ENCODE measurements around the gene SLC35F3.

The SLC35F3 gene

DNA sequence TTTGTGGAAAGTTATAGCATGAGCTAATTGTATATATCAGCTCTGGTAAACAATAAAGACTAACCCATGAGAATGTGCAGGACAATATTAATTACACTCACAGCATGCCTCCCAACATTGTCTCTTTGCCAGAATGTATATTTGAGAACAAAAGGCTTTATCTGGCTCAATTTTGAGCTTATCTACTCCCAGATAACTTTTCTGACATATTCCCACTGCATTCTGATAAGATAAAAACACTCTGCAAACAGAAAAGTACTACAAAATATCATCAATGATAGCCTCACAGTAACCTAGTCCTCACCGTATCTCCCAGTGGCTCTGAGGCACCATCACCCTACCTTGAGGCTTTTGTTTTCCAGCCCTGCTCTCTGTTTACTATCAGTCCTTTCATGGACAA, 188.6 kb downstream of the SLC35F3 start:
- TF ChIP-seq SIN3A (IDR thresholded peaks at IDR 0.05; ENCODE audit: borderline replicate concordance, insufficient read depth, low read length), result no peak
- TF ChIP-seq, protein P1, sequence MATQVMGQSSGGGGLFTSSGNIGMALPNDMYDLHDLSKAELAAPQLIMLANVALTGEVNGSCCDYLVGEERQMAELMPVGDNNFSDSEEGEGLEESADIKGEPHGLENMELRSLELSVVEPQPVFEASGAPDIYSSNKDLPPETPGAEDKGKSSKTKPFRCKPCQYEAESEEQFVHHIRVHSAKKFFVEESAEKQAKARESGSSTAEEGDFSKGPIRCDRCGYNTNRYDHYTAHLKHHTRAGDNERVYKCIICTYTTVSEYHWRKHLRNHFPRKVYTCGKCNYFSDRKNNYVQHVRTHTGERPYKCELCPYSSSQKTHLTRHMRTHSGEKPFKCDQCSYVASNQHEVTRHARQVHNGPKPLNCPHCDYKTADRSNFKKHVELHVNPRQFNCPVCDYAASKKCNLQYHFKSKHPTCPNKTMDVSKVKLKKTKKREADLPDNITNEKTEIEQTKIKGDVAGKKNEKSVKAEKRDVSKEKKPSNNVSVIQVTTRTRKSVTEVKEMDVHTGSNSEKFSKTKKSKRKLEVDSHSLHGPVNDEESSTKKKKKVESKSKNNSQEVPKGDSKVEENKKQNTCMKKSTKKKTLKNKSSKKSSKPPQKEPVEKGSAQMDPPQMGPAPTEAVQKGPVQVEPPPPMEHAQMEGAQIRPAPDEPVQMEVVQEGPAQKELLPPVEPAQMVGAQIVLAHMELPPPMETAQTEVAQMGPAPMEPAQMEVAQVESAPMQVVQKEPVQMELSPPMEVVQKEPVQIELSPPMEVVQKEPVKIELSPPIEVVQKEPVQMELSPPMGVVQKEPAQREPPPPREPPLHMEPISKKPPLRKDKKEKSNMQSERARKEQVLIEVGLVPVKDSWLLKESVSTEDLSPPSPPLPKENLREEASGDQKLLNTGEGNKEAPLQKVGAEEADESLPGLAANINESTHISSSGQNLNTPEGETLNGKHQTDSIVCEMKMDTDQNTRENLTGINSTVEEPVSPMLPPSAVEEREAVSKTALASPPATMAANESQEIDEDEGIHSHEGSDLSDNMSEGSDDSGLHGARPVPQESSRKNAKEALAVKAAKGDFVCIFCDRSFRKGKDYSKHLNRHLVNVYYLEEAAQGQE (IDR thresholded peaks at IDR 0.05; ENCODE audit: insufficient read depth in 1 of 2, low read depth in 2 of 2, low read length in 2 of 2), result no peak
- TF ChIP-seq FOXP2 (optimal IDR thresholded peaks at IDR 0.05; ENCODE audit: borderline replicate concordance, extremely low read depth, extremely low read length, insufficient read depth), result no peak
- no peak for TF ChIP-seq POLR2AphosphoS5 (IDR thresholded peaks at IDR 0.05; ENCODE audit: low read depth, low read length)
- TF ChIP-seq TAF1 (IDR thresholded peaks at IDR 0.05; ENCODE audit: borderline replicate concordance, insufficient read depth, low read length), result no peak

DNA sequence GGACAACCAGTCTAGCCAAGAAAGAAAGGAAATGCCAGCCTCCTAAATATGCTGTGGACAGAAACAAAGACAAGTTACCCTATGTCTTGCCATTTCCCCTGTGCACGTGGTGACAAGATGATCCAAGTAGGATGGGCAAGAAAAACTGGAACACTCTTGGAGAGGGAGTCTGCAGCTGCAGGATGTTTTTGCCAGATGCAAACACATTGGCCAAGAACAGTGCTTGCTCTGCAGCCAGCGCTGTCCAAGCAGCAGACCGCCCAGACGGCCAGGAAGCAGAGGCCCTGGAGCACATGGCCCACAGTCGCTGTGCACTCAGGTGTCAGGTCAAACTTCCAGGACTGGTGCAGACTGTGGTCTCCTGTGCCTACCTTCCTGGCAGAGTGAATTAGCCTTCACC, 189.3 kb downstream of the SLC35F3 start:
- TF ChIP-seq SIN3A (IDR thresholded peaks at IDR 0.05; ENCODE audit: borderline replicate concordance, insufficient read depth, low read length), result no peak

DNA sequence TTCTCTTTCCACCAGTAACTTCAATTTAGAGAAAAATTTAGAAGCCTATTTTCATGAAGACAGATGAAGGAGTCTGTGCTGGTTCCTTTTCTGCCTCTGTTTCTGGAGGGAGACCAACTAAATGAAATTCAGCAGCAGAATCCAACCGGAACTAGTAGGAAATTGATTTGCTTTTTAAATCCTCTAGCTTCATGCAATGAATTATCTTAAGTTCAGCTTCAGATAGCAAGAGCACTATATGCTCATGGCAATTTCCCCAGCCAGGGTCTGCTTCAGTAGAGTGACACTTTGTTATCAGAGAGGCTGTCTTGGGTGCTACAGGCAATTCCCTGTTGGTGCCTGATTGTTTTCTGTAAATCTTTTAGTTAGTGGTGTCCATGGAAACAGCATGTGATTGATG, 189.7 kb downstream of the SLC35F3 start:
- TF ChIP-seq POLR2AphosphoS5 (IDR thresholded peaks at IDR 0.05; ENCODE audit: low read depth, low read length), result no peak
- TF ChIP-seq TAF1 (IDR thresholded peaks at IDR 0.05; ENCODE audit: borderline replicate concordance, insufficient read depth, low read length), result no peak
- no peak for TF ChIP-seq SIN3A (IDR thresholded peaks at IDR 0.05; ENCODE audit: borderline replicate concordance, insufficient read depth, low read length)
- TF ChIP-seq, protein P1 (IDR thresholded peaks at IDR 0.05; ENCODE audit: insufficient read depth in 1 of 2, low read depth in 2 of 2, low read length in 2 of 2), result no peak
- no peak for TF ChIP-seq FOXP2 (optimal IDR thresholded peaks at IDR 0.05; ENCODE audit: borderline replicate concordance, extremely low read depth, extremely low read length, insufficient read depth)

DNA sequence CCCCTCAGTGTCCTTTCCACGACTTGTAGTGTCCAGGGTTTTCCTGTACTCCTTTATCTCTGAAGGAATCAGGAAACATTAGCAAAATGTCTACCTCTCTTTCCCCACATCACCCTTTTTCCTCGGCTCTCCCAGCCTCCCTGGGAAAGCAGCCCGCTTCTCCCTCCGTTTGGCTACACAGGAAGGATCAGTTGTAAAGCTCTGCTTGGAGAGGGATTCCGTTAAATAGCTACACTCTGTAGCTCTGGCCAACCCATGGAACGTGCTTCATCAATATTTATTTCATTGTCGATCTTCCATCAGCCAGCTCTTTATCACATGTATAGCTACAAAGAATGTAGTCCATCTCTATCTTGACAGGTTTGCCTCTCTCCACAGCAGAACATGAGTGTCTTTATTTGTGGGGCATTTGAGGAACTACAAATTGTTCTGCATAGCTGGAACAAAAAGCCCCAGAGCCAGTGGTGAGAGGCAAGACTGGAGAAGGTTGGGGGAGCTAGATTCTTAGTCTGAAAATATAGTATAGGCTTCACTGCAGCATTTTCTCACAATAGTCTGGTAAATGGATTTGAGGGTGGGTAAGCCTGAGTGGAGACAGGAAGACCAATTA, 191.8 kb downstream of the SLC35F3 start:
- TF ChIP-seq FOXP2 (optimal IDR thresholded peaks at IDR 0.05; ENCODE audit: borderline replicate concordance, extremely low read depth, extremely low read length, insufficient read depth), result no peak
- TF ChIP-seq POLR2AphosphoS5 (IDR thresholded peaks at IDR 0.05; ENCODE audit: low read depth, low read length), result no peak
- TF ChIP-seq TAF1 (IDR thresholded peaks at IDR 0.05; ENCODE audit: borderline replicate concordance, insufficient read depth, low read length), result no peak
- TF ChIP-seq SIN3A (IDR thresholded peaks at IDR 0.05; ENCODE audit: borderline replicate concordance, insufficient read depth, low read length), result no peak
- TF ChIP-seq, protein P1 (IDR thresholded peaks at IDR 0.05; ENCODE audit: insufficient read depth in 1 of 2, low read depth in 2 of 2, low read length in 2 of 2), result no peak

DNA sequence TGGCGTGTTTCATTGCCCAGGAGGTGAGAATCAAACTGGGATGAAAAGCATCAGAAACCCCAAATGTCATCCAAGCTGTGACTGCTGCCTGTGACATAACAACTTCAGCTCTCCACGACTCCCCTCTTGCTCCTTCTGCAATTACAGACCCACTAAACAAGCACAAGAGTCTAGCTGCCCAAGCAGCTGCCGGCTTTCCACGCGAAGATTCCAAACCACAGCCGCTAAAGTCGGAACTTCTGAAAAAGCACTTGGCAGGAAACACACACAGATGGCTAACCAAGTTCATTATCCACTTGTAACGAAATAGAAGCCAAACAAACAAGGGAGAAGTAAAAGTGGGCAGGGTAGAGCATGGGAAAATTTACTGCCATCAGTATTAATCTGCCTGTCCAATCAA, 198.1 kb downstream of the SLC35F3 start:
- TF ChIP-seq SIN3A (IDR thresholded peaks at IDR 0.05; ENCODE audit: borderline replicate concordance, insufficient read depth, low read length) (no peak), POLR2AphosphoS5 (IDR thresholded peaks at IDR 0.05; ENCODE audit: low read depth, low read length) (no peak), TAF1 (IDR thresholded peaks at IDR 0.05; ENCODE audit: borderline replicate concordance, insufficient read depth, low read length) (no peak), FOXP2 (optimal IDR thresholded peaks at IDR 0.05; ENCODE audit: borderline replicate concordance, extremely low read depth, extremely low read length, insufficient read depth) (no peak)
- TF ChIP-seq, protein P1 (IDR thresholded peaks at IDR 0.05; ENCODE audit: insufficient read depth in 1 of 2, low read depth in 2 of 2, low read length in 2 of 2), result no peak

Measured in PFSK-1 (cell line).